Mammary epithelial cell (primary cell): Measurements from ENCODE around the gene ACSF3.

ENCODE experiments used
- EZH2 ChIP-seq: IDR thresholded peaks from 2 replicates; pipeline ENCODE4 v1.6.1; 2012; ENCODE audit warnings: low read length, inconsistent platforms, borderline replicate concordance
- TF ChIP-seq, protein P1 (sequence below), 2 donors: IDR thresholded peaks in 1 of 2; conservative IDR thresholded peaks in 1 of 2; 2 replicates each; pipeline ENCODE4 v1.5.1; 2011 to 2012; ENCODE audit warnings: inconsistent platforms in 2 of 2, low read length in 2 of 2, mild to moderate bottlenecking in 2 of 2, control low read depth in 1 of 2, low read depth in 1 of 2; ENCODE audit not compliant: insufficient read depth in 1 of 2; ENCODE audit errors: extremely low read depth in 1 of 2

DNA sequence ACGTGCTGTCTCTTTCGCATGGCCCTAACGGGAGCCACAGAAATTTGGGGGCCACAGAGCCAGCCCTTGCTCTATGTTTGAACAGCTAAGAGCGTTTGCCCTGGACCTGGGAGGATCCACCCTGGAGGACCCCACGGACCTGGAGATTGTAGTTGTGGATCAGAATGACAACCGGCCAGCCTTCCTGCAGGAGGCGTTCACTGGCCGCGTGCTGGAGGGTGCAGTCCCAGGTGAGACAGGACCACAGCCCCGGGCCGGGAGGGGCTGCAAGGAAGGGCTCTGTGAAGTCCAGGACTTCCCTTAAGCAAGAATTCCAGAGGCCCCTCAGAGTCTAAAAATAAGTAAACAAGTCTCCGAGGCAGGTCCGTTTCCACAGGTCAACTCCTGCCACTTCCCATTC is 89.8 kb downstream of the ACSF3 start:
- TF ChIP-seq, protein P1, sequence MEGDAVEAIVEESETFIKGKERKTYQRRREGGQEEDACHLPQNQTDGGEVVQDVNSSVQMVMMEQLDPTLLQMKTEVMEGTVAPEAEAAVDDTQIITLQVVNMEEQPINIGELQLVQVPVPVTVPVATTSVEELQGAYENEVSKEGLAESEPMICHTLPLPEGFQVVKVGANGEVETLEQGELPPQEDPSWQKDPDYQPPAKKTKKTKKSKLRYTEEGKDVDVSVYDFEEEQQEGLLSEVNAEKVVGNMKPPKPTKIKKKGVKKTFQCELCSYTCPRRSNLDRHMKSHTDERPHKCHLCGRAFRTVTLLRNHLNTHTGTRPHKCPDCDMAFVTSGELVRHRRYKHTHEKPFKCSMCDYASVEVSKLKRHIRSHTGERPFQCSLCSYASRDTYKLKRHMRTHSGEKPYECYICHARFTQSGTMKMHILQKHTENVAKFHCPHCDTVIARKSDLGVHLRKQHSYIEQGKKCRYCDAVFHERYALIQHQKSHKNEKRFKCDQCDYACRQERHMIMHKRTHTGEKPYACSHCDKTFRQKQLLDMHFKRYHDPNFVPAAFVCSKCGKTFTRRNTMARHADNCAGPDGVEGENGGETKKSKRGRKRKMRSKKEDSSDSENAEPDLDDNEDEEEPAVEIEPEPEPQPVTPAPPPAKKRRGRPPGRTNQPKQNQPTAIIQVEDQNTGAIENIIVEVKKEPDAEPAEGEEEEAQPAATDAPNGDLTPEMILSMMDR (conservative IDR thresholded peaks at IDR 0.05 in 1 of 2, IDR thresholded peaks at IDR 0.05 in 1 of 2; ENCODE audit: extremely low read depth in 1 of 2, insufficient read depth in 1 of 2, low read depth in 1 of 2, low read length in 2 of 2): no peak
- TF ChIP-seq EZH2: no peak
